Measurements from ENCODE around the gene BRMS1. TPM values are rescaled to one million over a fixed set of nuclear protein-coding genes. Genes with fewer than 3 reads are reported as not detected.

The BRMS1 gene
- total and polyA plus RNA-seq, 2 experiments from 2014 or later, result 46.2 to 65.9 TPM

GRCh38 chr11:66341502-66342126, 3.3 kb downstream of the BRMS1 start:
- no peak for TF ChIP-seq EZH2phosphoT487 (IDR thresholded peaks at IDR 0.05; ENCODE audit: insufficient read depth, low read depth)
- TF ChIP-seq EZH2 (IDR thresholded peaks at IDR 0.05; ENCODE audit: insufficient read depth, poor library complexity, severe bottlenecking), result no peak
- Histone ChIP-seq H3K36me3 (ENCODE audit: low read depth) (no peaks in the 10 kb centered on the region), H3K4me3 (no peak overlapping the region), H3K79me2 (ENCODE audit: insufficient read depth) (peaks cover 28% of the 10 kb centered on the region), H3K4me1 (ENCODE audit: insufficient read depth) (peaks cover 24% of the 10 kb centered on the region), H3K27ac (no peak overlapping the region), H3K9ac (no peak overlapping the region), H3F3A (ENCODE audit: insufficient read depth) (peaks cover 22% of the 10 kb centered on the region), H2AFZ (no peak overlapping the region), H3K9me2 (ENCODE audit: insufficient read depth) (no peaks in the 10 kb centered on the region), H4K20me1 (ENCODE audit: insufficient read depth) (no peaks in the 10 kb centered on the region), H3K27me3 (replicated peaks; ENCODE audit: insufficient read depth) (no peaks in the 10 kb centered on the region), H3K9me3 (ENCODE audit: low read depth) (no peaks in the 10 kb centered on the region), H3K4me2 (ENCODE audit: unreplicated experiment) (no peak overlapping the region)
- WGBS, 2 experiments (ENCODE audit: low coverage in 1 of 2, low lambda C conversion rate in 2 of 2, missing lambda C conversion rate in 2 of 2), result 86 to 90% methylated on average over 21 of the region's 21 CpGs
- no peak for DNase-seq
- in situ Hi-C loops (cut with MboI), result no loop called here

- no peak overlapping the region for H3K9ac ChIP-seq
- H3K27me3 ChIP-seq (replicated peaks; ENCODE audit: insufficient read depth), result no peaks in the 10 kb centered on the region
- in situ Hi-C loops (cut with MboI), result no loop called here
- H3F3A ChIP-seq (ENCODE audit: insufficient read depth), result peaks cover 18% of the 10 kb centered on the region
- no peaks in the 10 kb centered on the region for H3K9me3 ChIP-seq (ENCODE audit: low read depth)
- no peak overlapping the region for H3K4me2 ChIP-seq (ENCODE audit: unreplicated experiment)
- H3K4me3 ChIP-seq, result no peak overlapping the region
- no peaks in the 10 kb centered on the region for H3K36me3 ChIP-seq (ENCODE audit: low read depth)
- H3K27ac ChIP-seq, result no peak overlapping the region
- H3K79me2 ChIP-seq (ENCODE audit: insufficient read depth), result peaks cover 28% of the 10 kb centered on the region
- DNase-seq, result no peak
- H2AFZ ChIP-seq, result no peak overlapping the region
- 93 to 94% methylated on average over 27 to 28 of the region's 28 CpGs for WGBS, 2 experiments (ENCODE audit: low coverage in 1 of 2, low lambda C conversion rate in 2 of 2, missing lambda C conversion rate in 2 of 2)
- no peak for TF ChIP-seq EZH2 (IDR thresholded peaks at IDR 0.05; ENCODE audit: insufficient read depth, poor library complexity, severe bottlenecking)
- no peak for TF ChIP-seq EZH2phosphoT487 (IDR thresholded peaks at IDR 0.05; ENCODE audit: insufficient read depth, low read depth)
- H3K9me2 ChIP-seq (ENCODE audit: insufficient read depth), result no peaks in the 10 kb centered on the region
- no peaks in the 10 kb centered on the region for H4K20me1 ChIP-seq (ENCODE audit: insufficient read depth)
- H3K4me1 ChIP-seq (ENCODE audit: insufficient read depth), result peaks cover 22% of the 10 kb centered on the region
These were observed 4.1 kb downstream of the BRMS1 start for GRCh38 chr11:66340596-66341501.

GRCh38 chr11:66339686-66340483, 5.0 kb downstream of the BRMS1 start:
- Histone ChIP-seq H3K36me3 (ENCODE audit: low read depth) (no peaks in the 10 kb centered on the region), H3K4me3 (no peak overlapping the region), H3K9me3 (ENCODE audit: low read depth) (no peaks in the 10 kb centered on the region), H3K79me2 (ENCODE audit: insufficient read depth) (peaks cover 38% of the 10 kb centered on the region), H3K27ac (no peak overlapping the region), H3K9ac (no peak overlapping the region), H4K20me1 (ENCODE audit: insufficient read depth) (no peaks in the 10 kb centered on the region), H3K4me1 (ENCODE audit: insufficient read depth) (peaks cover 15% of the 10 kb centered on the region), H2AFZ (no peak overlapping the region), H3K9me2 (ENCODE audit: insufficient read depth) (no peaks in the 10 kb centered on the region), H3K27me3 (replicated peaks; ENCODE audit: insufficient read depth) (no peaks in the 10 kb centered on the region), H3F3A (ENCODE audit: insufficient read depth) (peaks cover 12% of the 10 kb centered on the region), H3K4me2 (ENCODE audit: unreplicated experiment) (no peak overlapping the region)
- DNase-seq, result no peak
- 76 to 81% methylated on average over 14 of the region's 14 CpGs for WGBS, 2 experiments (ENCODE audit: low coverage in 1 of 2, low lambda C conversion rate in 2 of 2, missing lambda C conversion rate in 2 of 2)
- in situ Hi-C loops (cut with MboI), result no loop called here
- TF ChIP-seq EZH2 (IDR thresholded peaks at IDR 0.05; ENCODE audit: insufficient read depth, poor library complexity, severe bottlenecking) (no peak), EZH2phosphoT487 (IDR thresholded peaks at IDR 0.05; ENCODE audit: insufficient read depth, low read depth) (no peak)

GRCh38 chr11:66339162-66339675, 5.7 kb downstream of the BRMS1 start:
- no peaks in the 10 kb centered on the region for H4K20me1 ChIP-seq (ENCODE audit: insufficient read depth)
- H3K36me3 ChIP-seq (ENCODE audit: low read depth), result no peaks in the 10 kb centered on the region
- in situ Hi-C loops (cut with MboI), result no loop called here
- no peaks in the 10 kb centered on the region for H3K9me2 ChIP-seq (ENCODE audit: insufficient read depth)
- TF ChIP-seq EZH2phosphoT487 (IDR thresholded peaks at IDR 0.05; ENCODE audit: insufficient read depth, low read depth) (no peak), EZH2 (IDR thresholded peaks at IDR 0.05; ENCODE audit: insufficient read depth, poor library complexity, severe bottlenecking) (no peak)
- no peak overlapping the region for H3K27ac ChIP-seq
- no peaks in the 10 kb centered on the region for H3K27me3 ChIP-seq (replicated peaks; ENCODE audit: insufficient read depth)
- no peak overlapping the region for H3K4me2 ChIP-seq (ENCODE audit: unreplicated experiment)
- H3K9ac ChIP-seq, result no peak overlapping the region
- no peak overlapping the region for H2AFZ ChIP-seq
- 86 to 95% methylated on average over 6 of the region's 6 CpGs for WGBS, 2 experiments (ENCODE audit: low coverage in 1 of 2, low lambda C conversion rate in 2 of 2, missing lambda C conversion rate in 2 of 2)
- peaks cover 15% of the 10 kb centered on the region for H3K4me1 ChIP-seq (ENCODE audit: insufficient read depth)
- H3K79me2 ChIP-seq (ENCODE audit: insufficient read depth), result peaks cover 39% of the 10 kb centered on the region
- peaks cover 12% of the 10 kb centered on the region for H3F3A ChIP-seq (ENCODE audit: insufficient read depth)
- peak; percentile 52 for DNase-seq
- H3K4me3 ChIP-seq, result no peak overlapping the region
- H3K9me3 ChIP-seq (ENCODE audit: low read depth), result no peaks in the 10 kb centered on the region
